GM19240 (cell line): ENCODE measurements around the gene GPX2.

Source experiments
- DNase-seq: peaks from one replicate; pipeline ENCODE4 v3.0.0; 2011; ENCODE audit warnings: low spot score; ENCODE audit not compliant: insufficient read length

The GPX2 gene

DNA sequence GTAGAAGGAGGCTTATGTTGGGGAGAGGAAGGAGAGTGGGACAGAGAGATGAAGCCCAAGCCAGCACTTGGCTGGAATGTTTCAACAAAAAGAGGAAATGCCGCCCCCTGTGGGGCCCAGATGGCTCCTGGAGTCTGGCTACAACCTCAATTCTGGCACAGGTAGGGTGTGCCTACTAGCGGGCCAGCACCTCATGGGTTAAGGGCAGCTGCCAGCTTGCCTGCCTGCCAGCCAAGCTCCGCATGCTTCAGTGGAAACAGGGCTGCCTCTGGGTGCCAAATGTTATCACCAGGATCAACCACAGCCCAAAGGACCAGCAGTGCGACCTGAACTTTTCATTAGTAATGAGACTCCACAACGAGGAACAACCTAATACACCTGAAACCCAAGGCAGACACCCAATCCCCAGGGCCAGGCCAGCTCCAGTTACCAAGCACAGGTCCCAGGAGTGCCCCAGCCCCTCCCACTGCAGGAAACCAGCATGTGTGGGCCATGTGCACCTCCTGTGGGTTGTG is 18.3 kb upstream of the GPX2 start:
- no peak for DNase-seq

- DNase-seq: no peak
These were observed 16.2 kb upstream of the GPX2 start for GRCh38 chr14:64958743-64959142.

DNA sequence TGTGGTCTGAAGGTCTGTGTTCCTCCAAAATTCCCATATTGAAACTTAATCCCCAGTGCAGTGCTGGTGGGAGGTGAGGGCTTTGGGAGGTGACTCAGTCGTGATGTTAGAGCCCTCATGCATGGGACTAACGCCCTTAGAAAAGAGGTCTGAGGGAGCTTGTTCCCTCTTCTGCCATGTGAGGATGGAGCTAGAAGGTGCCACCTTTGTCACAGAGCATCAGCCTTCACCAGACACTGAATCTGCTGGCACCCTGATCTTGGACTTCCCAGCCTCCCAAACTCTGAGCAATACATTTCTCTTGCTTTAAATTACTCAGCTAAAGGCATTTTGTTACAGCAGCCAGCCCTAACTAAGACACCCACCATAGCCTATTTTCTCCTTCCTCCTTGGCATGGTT is 15.7 kb upstream of the GPX2 start:
- DNase-seq: no peak

DNA sequence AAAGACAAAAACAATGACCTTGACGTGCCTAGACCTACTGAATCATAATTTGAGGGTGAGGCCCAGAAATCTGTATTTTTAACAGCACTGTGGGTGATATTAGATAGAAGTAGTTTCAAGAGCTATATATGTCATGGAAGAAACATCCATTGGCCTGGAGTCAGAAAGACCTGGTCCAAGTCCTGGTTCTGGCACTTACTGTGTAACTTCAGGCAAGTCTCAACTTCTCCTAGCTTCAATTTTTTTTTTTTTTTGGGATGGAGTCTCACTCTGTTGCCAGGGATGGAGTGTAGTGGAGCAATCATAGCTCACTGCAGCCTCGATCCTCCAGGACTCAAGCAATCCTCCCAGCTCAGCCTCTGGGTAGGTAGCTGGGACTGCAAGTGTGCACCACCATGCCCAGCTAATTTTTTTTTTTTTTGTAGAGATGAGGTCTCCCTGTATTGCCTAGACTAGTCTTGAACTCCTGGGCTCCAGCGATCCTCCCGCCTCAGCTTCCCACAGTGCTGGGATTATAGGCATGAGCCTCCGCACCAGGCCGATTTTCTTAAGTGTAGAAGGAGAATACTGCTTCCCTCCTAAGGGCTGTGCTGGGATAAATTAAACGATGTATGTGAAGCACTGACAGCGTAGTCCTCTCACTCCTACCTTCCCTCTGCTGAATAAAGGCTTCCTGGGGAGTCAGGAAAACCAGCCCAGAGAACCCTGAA is 14.3 kb upstream of the GPX2 start:
- DNase-seq: no peak

DNA sequence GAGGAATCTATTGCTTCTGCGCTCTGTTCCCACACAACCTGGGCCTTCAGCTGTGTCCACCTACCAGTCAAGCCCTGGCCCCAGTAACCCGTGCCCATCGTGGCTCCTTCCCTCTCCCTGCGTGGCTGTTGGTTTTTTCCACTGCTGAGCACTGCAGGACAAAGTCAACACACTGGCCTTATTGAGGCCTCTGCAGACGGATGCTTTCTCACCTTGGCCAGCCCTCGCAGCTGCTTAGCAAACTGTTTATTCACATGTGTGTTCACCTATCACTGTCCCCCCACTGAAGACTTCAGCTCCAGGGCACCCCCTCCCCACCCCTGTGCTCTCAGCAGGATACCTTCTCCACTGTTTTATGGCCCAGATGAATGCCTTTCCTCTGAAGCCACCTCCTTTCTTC is 12.8 kb upstream of the GPX2 start:
- DNase-seq: no peak

DNA sequence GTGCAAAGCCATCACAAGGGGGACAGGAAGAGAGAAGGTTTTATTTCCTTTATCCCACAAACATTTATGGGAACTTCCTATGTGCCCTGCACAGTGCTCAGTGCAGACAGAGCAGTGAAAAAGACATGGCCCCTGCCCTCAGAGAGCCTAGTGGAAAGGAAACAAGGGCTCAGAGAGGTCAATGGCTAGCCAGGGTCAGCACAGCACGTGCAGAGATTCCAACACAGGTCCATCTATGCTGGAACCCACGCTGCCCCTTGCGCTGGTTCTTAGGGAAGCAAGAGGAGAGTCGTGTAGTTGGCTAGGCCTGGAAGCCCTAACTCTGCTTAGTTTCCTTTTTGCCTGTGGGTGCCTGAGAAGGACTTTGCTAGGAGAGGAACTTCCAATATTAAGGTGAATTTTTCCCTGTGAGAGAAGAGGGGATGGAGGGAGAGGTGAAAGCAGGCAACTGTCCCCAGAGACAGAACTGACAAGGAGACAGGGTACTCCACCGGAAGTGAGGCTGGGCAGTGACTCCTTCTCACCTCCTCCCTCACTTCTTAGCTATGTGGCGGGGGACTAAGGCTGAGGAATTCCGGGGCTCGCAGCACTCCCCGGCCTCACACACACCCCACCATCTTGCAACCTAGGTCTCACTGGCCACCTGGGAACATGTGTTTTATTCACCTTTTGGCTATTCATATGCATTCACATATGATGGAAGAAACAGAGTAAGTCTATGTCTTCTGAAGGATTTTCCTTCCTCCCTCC is 12.1 kb upstream of the GPX2 start:
- no peak for DNase-seq

- no peak for DNase-seq
These were observed 11.1 kb upstream of the GPX2 start for GRCh38 chr14:64953661-64954060.

GRCh38 chr14:64953310-64953654 is 10.7 kb upstream of the GPX2 start:
- DNase-seq: no peak

DNA sequence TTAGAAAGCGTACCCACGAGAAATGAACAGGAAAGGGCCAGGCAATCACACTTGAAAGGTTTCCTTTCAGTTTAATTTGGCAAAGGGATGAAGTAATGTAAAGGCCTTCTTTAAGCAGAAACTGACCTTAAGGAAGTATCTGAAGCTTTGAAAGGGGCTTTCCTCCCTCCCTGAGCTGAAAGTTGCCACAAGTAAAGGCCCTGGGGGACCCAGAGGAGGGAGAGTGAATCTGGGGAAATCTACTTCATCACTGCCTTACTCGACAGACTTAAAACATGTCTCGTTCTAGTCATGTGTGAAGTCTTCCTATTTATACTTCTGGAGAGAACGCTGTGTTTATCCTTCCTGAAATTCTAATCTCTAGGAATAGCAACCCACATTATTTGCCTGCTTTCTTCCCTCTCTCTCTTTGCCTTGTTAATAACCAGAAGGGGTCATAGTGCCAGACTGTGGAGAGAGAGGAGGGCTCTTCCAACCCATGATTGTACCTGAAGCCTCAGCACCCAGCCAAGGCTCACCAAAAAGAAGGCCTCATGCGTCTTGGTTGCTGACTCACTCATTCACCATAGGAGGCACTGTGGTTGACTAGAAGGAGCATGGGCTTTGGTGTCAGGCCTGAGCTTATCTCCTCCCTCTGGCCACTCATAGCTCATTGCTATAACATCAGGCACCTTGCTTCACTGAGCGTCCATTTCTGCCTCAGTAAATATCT is 10.2 kb upstream of the GPX2 start:
- peak; percentile 64 for DNase-seq

DNA sequence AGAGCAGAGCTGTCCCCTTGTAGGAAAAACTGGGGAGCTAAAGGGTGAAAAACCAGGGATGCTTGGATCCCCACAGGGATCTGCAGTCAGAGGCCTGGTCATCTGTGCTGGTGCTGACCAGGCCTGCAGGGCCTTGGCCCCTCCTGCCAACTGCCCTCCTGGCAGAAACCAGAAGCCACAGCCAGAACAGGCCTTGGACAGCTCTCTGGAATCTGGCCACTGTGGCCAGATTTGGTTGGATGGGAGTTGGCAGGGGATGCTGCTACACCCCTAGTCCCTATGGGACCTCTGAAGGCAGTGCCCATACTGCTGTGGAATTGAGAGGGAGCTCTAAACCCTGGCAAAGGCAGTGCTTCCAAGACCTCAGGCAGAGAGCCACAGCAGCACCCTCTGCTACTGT is 9.2 kb upstream of the GPX2 start:
- no peak for DNase-seq

DNA sequence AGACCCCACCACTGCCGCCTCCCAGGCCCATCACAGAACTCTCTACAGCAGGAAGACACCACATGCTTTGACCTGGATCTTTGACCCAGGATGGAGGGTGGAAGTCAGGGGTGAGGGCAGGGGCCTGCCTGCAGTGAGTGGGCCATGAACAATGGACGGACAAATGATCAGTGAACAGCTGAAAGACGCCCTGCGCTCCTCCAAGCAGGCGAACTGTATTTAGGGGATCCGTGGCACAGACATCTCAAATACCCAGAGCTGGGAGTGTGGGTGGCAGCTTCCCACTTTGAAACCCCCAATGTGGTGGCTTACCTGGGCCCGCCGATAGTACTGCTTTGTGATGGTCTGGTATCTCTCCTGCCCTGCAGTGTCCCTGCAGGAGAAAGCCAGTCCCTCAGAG is 8.7 kb upstream of the GPX2 start:
- no peak for DNase-seq

GRCh38 chr14:64950889-64951288 is 8.3 kb upstream of the GPX2 start:
- DNase-seq: no peak

DNA sequence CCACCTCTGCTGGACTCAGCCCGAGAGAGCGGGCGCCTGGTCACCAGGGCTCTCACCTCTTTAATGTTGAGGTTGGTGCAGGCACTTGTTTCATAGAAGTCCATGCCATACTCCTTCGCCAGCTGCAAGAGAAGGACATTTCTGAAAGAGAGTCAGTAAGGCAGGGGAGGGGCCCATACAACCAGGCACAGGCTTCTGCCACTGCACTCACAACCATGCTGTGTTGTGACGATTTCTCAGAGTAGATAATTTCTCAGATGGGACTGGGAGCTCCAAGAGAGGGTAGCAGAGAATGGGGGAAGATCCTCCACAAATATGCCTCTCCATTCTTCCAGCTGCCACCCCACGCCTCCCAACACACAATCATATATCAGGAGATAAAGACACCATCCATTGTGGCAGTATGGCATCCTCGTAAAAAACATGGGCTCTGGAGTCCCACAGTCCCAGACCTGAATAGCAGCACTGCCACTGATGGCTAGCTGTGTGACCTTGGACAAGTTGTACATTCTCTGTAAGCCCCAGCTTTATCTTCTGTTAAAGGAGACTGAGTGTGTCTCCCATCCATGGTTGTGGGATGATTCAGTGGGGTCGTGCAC is 6.2 kb upstream of the GPX2 start:
- DNase-seq: no peak

- DNase-seq: no peak
These were observed 5.4 kb upstream of the GPX2 start for GRCh38 chr14:64947710-64948611.

DNA sequence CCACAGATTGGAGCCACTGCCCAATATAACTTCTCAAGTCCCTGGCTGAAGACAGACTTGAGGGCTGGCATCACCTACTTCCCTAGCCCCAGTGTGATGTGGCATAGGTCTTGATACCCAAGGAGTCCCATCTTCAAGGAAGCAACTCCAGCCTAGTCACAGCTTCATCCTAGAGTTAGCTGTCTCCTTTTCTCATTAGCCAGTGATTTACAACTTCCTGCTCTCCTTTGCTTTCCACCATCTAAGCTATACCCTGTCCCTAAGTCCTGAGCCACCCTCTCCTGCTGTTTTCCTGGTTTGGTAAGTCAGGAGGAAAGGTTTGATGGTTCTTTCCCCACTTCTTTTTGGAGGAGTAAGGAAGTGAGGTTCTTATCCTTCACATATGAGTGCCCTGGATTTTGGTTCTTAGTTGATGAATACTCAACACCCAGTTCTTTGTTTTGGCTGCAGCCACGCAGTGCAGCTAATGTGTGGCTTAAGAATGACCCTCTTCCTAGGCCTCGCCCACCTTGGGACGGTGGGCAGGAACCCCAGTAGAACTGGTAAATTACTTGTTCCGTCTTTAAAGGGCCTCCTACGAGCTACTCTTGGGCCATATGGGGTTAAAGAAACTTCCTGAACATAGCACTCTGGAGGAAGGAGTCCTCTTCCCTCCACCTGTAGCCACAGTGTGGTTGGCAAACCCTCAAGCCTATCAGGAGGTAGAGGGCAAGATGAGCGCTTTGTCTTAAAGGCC is 3.9 kb upstream of the GPX2 start:
- DNase-seq: no peak

GRCh38 chr14:64945431-64946178 is 3.1 kb upstream of the GPX2 start:
- DNase-seq: no peak

- DNase-seq: no peak
These were observed 2.3 kb upstream of the GPX2 start for GRCh38 chr14:64944861-64945260.

DNA sequence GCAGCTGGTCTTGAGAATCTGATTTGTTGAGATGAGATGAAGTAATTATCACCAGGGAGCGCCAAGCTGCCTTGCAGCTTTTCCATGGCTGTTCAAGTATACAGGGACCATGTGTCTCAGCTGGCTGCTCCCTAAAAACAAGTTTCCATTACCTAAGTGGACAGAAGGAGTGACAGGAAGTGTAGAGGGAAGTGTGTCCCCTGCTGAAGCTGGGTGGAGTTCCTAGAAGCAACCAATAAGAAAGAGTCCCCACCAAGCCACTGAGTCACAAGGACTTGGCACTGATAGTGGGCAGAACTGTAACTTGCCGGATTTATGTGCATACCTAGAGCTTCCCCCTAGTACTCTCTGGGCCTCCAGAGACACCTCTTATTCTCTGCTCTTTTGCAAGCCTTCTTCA is 1.5 kb upstream of the GPX2 start:
- no peak for DNase-seq

DNA sequence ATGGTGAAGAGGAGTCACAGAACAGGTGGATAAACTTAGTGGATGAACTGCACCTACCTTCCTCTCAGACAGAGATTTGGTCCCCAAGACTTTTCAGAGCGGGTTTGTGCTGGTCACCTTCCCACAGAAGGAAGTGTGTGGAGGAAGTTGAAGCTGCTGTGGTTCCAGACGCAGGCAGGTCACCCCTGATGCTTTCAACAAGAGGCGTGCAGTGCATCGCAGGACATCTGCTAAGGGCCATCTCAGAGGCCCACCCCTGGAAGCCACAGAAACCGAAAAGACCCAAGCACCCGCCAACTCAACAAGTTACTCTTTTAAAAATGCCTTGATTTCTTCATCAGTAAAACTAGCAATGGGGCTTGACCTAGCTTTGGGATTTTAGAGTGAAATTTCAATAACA is 1.0 kb upstream of the GPX2 start:
- DNase-seq: no peak
